Stomach (tissue), 9 donors: ENCODE results near the gene FLYWCH1. TPM values are rescaled to one million over a fixed set of nuclear protein-coding genes. Genes with fewer than 3 reads are reported as not detected.
A peak's percentile ranks its signal among the peaks of the same experiment; 100 is the strongest.

Experiments
- DNase-seq, 2 donors: peaks; one replicate each; pipeline versions ENCODE4 v3.0.0 to v3.0.0-alpha.2; 2013 to 2019
- H3K27ac ChIP-seq, 5 donors: fragments of 200-600 bp in 4 of 5; sonication (generic) in 4 of 5; one replicate each; pipeline ENCODE4 v1.5.1; 2013 to 2019; ENCODE audit warnings: mild to moderate bottlenecking in 1 of 5, moderate library complexity in 1 of 5
- H3K27me3 ChIP-seq, 3 donors: fragments of 200-600 bp; sonication (generic); one replicate each; pipeline ENCODE4 v1.5.1; 2017 to 2019; ENCODE audit warnings: mixed run types in 1 of 3
- H3K36me3 ChIP-seq, 4 donors: fragments of 200-600 bp; sonication (generic); 1 replicate in 3 of 4; 2 replicates in 1 of 4; pipeline ENCODE4 v1.5.1; 2016 to 2019
- H3K4me1 ChIP-seq, 4 donors: fragments of 200-600 bp; sonication (generic); one replicate each; pipeline ENCODE4 v1.5.1; 2016 to 2019
- H3K4me3 ChIP-seq, 4 donors: fragments of 200-600 bp; sonication (generic) in 3 of 4; one replicate each; pipeline ENCODE4 v1.5.1; 2016 to 2019; ENCODE audit warnings: mild to moderate bottlenecking in 1 of 4
- H3K9me3 ChIP-seq, 4 donors: fragments of 200-600 bp; sonication (generic); one replicate each; pipeline ENCODE4 v1.5.1; 2016 to 2019
- EP300 ChIP-seq: sonication (generic); formaldehyde crosslinking; IDR thresholded peaks from one replicate; pipeline ENCODE4 v1.6.1; 2017; ENCODE audit warnings: antibody characterized with exemption
- POLR2A ChIP-seq, 4 donors: fragments of 450-650 bp; IDR thresholded peaks; one replicate each; pipeline ENCODE4 v1.6.1; 2016; ENCODE audit warnings: antibody characterized with exemption in 4 of 4, control low read depth in 2 of 4, mild to moderate bottlenecking in 1 of 4, moderate library complexity in 1 of 4
- POLR2AphosphoS5 ChIP-seq, 3 donors: sonication (generic); formaldehyde crosslinking; IDR thresholded peaks; one replicate each; pipeline ENCODE4 v1.6.1; 2016; ENCODE audit warnings: antibody characterized with exemption in 3 of 3
- WGBS, 5 donors: extraction: QIAGEN DNeasy Blood & Tissue Kit in 3 of 5; methylation state at CpG; one replicate each; pipeline versions ENCODE4 v1.1.5 to v1.1.7; 2013 to 2018; 5-methylcytosine and 5-hydroxymethylcytosine counted together
- intact Hi-C: fragments of 100-400 bp; cut with DNase I; formaldehyde crosslinking; loops from one replicate; pipeline ENCODE4 v1.15.1; 2023; ENCODE audit warnings: low total_unique reads
- polyA plus RNA-seq, 3 donors: library from polyadenylated mRNA; stranded (reverse); fragments of 200-250 nt; gene quantifications; one replicate each; pipeline ENCODE4 v1.2.3, GENCODE V29; 2013
- total RNA-seq, 5 donors: library from RNA; depleted of rRNA; stranded (reverse); fragments of >200 nt; gene quantifications; one replicate each; pipeline versions ENCODE4 v1.1.0 to v1.2.3, GENCODE V29; 2014 to 2016
- TF ChIP-seq, protein P1 (sequence below), 7 experiments: fragments of 450-650 bp in 4 of 7; fragments of 200-600 bp in 3 of 7; sonication (generic) in 3 of 7; IDR thresholded peaks; one replicate each; pipeline ENCODE4 v1.5.1; 2016 to 2019; ENCODE audit warnings: antibody characterized with exemption in 7 of 7, control low read depth in 2 of 7, mild to moderate bottlenecking in 1 of 7
- donor health status: healthy with polysubstance abuse.
- donor health status: Bipolar disorder and iron deficiency.
- donor health status: healthy.

The FLYWCH1 gene
- total and polyA plus RNA-seq, 8 donors, result 8.1 to 121 (median 17.6) TPM

DNA sequence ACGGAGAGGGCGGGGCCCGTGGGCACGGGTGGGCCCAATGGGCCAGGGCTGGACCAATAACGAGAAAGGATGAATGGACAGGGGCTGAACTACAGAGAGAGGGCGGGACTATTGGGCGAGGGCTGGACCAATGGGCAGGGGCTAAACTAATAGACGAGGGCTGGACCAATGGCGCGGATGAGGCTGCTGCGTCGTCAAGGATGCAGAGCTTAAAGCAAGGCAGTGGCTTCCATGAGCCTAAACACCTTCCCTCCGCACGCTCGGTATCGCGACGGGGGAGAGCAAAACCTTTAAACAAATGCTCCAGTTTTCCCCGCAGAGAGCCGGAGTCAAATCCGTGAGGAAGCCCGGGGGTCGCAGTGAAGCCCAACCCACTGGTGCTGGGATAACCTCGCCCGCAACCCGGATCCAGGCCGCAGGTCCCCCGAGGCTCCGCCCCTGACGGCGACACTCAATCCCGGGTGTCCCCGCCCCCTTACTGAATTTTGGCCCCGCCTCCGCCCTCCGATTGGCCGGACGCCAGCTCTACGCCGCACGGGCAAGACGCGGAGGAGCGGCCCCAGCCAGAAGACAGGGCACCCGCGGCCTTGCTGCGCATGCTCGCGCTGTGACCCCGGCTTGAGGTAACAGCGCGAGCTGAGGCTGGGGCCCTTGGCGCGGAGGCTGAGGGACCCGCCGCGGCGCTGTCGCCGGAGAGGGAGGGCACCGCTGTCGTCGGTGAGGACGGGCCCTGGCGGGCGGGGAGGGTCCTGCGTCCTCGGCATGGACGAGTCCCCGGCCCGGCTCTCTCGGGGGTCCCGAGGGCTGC is 28.9 kb upstream of the FLYWCH1 start, which contains the start of gene FLYWCH2:
Gene FLYWCH2, plus strand, starts transcription at position 566 of the 808 bp plus-strand sequence. CDS start 13,235 bp downstream, outside the sequence.
- Histone ChIP-seq H3K4me1 (peaks cover 10 to 22% (median 20%) of the 10 kb centered on the region in 4 donors), H3K9me3 (no peaks in the 10 kb centered on the region), H3K36me3 (peaks cover 0 to 5% (median 0%) of the 10 kb centered on the region in 4 donors), H3K4me3 (peak within 1 kb of the TSS; percentile 82 to 96 (median 92)), H3K27ac (peak within 1 kb of the TSS; percentile 94 to 99 (median 98)), H3K27me3 (no peaks in the 10 kb centered on the region)
- intact Hi-C loops, result no loop called here
- WGBS, 5 donors, result 0 to 1% (median 0%) methylated on average over 22 to 73 of the region's 73 CpGs
- TF ChIP-seq EP300 (no peak), POLR2A (IDR thresholded peaks at IDR 0.05) (peak in 2 of 4 donors; percentile 17 to 31), POLR2AphosphoS5 (IDR thresholded peaks at IDR 0.05) (peak; percentile 78 to 95 (median 87))
- TF ChIP-seq, protein P1, sequence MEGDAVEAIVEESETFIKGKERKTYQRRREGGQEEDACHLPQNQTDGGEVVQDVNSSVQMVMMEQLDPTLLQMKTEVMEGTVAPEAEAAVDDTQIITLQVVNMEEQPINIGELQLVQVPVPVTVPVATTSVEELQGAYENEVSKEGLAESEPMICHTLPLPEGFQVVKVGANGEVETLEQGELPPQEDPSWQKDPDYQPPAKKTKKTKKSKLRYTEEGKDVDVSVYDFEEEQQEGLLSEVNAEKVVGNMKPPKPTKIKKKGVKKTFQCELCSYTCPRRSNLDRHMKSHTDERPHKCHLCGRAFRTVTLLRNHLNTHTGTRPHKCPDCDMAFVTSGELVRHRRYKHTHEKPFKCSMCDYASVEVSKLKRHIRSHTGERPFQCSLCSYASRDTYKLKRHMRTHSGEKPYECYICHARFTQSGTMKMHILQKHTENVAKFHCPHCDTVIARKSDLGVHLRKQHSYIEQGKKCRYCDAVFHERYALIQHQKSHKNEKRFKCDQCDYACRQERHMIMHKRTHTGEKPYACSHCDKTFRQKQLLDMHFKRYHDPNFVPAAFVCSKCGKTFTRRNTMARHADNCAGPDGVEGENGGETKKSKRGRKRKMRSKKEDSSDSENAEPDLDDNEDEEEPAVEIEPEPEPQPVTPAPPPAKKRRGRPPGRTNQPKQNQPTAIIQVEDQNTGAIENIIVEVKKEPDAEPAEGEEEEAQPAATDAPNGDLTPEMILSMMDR (IDR thresholded peaks at IDR 0.05), result peak in 1 of 7 experiments; percentile 33
- peak; percentile 99 to 100 for DNase-seq

GRCh38 chr16:2883458-2883908 is 28.2 kb upstream of the FLYWCH1 start:
- intact Hi-C loops, result no loop called here
- Histone ChIP-seq H3K27me3 (no peaks in the 10 kb centered on the region), H3K36me3 (peaks cover 0 to 8% (median 0%) of the 10 kb centered on the region in 4 donors), H3K27ac (peak overlapping the region; percentile 94 to 99 (median 98)), H3K4me1 (peaks cover 10 to 22% (median 20%) of the 10 kb centered on the region in 4 donors), H3K4me3 (peak overlapping the region; percentile 82 to 96 (median 92)), H3K9me3 (no peaks in the 10 kb centered on the region)
- 0 to 2% (median 1%) methylated on average over 26 to 31 of the region's 31 CpGs for WGBS, 5 donors
- TF ChIP-seq, protein P1 (IDR thresholded peaks at IDR 0.05), result no peak
- no peak for TF ChIP-seq POLR2AphosphoS5 (IDR thresholded peaks at IDR 0.05)
- no peak for TF ChIP-seq EP300
- no peak for TF ChIP-seq POLR2A (IDR thresholded peaks at IDR 0.05)
- DNase-seq, result peak; percentile 27 to 64

- no peak for TF ChIP-seq POLR2A (IDR thresholded peaks at IDR 0.05)
- no peak for TF ChIP-seq EP300
- TF ChIP-seq, protein P1 (IDR thresholded peaks at IDR 0.05), result no peak
- no peak for TF ChIP-seq POLR2AphosphoS5 (IDR thresholded peaks at IDR 0.05)
- Histone ChIP-seq H3K4me3 (peak overlapping the region; percentile 82 to 96 (median 92)), H3K27ac (peak overlapping the region in 4 of 5 donors; percentile 97 to 99 (median 98)), H3K4me1 (peaks cover 10 to 22% (median 20%) of the 10 kb centered on the region in 4 donors), H3K36me3 (peaks cover 0 to 8% (median 0%) of the 10 kb centered on the region in 4 donors), H3K27me3 (no peaks in the 10 kb centered on the region), H3K9me3 (no peaks in the 10 kb centered on the region)
- 55 to 73% (median 61%) methylated on average over 17 to 18 of the region's 18 CpGs for WGBS, 5 donors
- peak in 1 of 2 donors; percentile 25 for DNase-seq
- intact Hi-C loops, result no loop called here
Measured at GRCh38 chr16:2884041-2884451, 27.7 kb upstream of the FLYWCH1 start.

DNA sequence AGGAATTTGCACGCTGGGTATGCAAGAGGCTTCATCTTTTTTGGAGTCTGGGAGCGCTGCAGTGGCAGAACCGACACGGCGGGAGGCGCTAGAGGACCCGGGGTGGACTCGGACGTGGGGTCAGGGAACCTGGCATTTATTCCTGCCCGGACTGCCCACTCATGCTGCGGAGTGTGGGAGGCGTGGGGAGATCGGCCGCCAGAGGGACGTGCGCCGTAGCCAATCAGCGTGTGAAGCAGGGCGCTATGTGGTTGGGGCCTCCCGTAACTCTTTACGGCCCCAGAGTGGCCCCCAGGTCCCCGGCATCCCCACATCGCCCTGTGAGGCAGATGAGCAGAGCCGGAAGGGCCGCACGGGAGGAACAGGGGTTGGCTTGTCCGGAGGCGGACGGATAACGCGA is 17.5 kb upstream of the FLYWCH1 start:
- H3K36me3 ChIP-seq, result peaks cover 7 to 48% (median 32%) of the 10 kb centered on the region in 4 donors
- H3K27ac ChIP-seq, result no peak overlapping the region
- no peaks in the 10 kb centered on the region for H3K27me3 ChIP-seq
- DNase-seq, result no peak
- 88 to 94% (median 90%) methylated on average over 12 to 31 of the region's 31 CpGs for WGBS, 5 donors
- no peak overlapping the region for H3K4me3 ChIP-seq
- H3K9me3 ChIP-seq, result no peaks in the 10 kb centered on the region
- H3K4me1 ChIP-seq, result peaks cover 0 to 6% (median 0%) of the 10 kb centered on the region in 4 donors
- intact Hi-C loops, result no loop called here
- TF ChIP-seq POLR2A (IDR thresholded peaks at IDR 0.05), result no peak
- TF ChIP-seq EP300, result no peak
- TF ChIP-seq, protein P1 (IDR thresholded peaks at IDR 0.05), result no peak
- no peak for TF ChIP-seq POLR2AphosphoS5 (IDR thresholded peaks at IDR 0.05)
